Measurements from ENCODE around the gene ZC3H4.
"Not testable (repeated sequence)": the region's sequence is repeated elsewhere in the genome, so short reads cannot be mapped to it uniquely, and the experiment has no call there.

Gene ZC3H4

GRCh38 chr19:47107202-47107952 lies 6.2 kb downstream of the ZC3H4 start:
- DNase-seq, result peak; percentile 46

- no peak for DNase-seq
These were observed 6.8 kb downstream of the ZC3H4 start for GRCh38 chr19:47106821-47107201.

GRCh38 chr19:47105874-47106273 lies 7.7 kb downstream of the ZC3H4 start:
- DNase-seq, result no peak

GRCh38 chr19:47104680-47105079 lies 8.9 kb downstream of the ZC3H4 start:
- no peak for DNase-seq

GRCh38 chr19:47102346-47103060 lies 11.1 kb downstream of the ZC3H4 start:
- no peak for DNase-seq

- DNase-seq, result not testable (repeated sequence)
These were observed 12.5 kb downstream of the ZC3H4 start for GRCh38 chr19:47101116-47101515.

- no peak for DNase-seq
These were observed 13.3 kb downstream of the ZC3H4 start for GRCh38 chr19:47100290-47100689.

- DNase-seq, result no peak
These were observed 14.0 kb downstream of the ZC3H4 start for GRCh38 chr19:47099576-47100050.

- DNase-seq, result no peak
These were observed 15.0 kb downstream of the ZC3H4 start for GRCh38 chr19:47098608-47099007.

- no peak for DNase-seq
These were observed 16.0 kb downstream of the ZC3H4 start for GRCh38 chr19:47097396-47098201.

GRCh38 chr19:47096721-47097120 lies 16.9 kb downstream of the ZC3H4 start:
- no peak for DNase-seq

- DNase-seq, result no peak
These were observed 17.4 kb downstream of the ZC3H4 start for GRCh38 chr19:47096100-47096704.

GRCh38 chr19:47095476-47096099 lies 18.0 kb downstream of the ZC3H4 start:
- no peak for DNase-seq

- DNase-seq, result peak; percentile 24
These were observed 18.8 kb downstream of the ZC3H4 start for GRCh38 chr19:47094557-47095475.

- DNase-seq, result no peak
These were observed 19.7 kb downstream of the ZC3H4 start for GRCh38 chr19:47093841-47094240.

GRCh38 chr19:47093254-47093653 lies 20.3 kb downstream of the ZC3H4 start:
- DNase-seq, result no peak

- DNase-seq, result no peak
These were observed 23.7 kb downstream of the ZC3H4 start for GRCh38 chr19:47089767-47090350.

- no peak for DNase-seq
These were observed 27.3 kb downstream of the ZC3H4 start for GRCh38 chr19:47086280-47086679.

GRCh38 chr19:47084879-47085439 lies 28.6 kb downstream of the ZC3H4 start:
- no peak for DNase-seq

GRCh38 chr19:47082493-47082892 lies 31.1 kb downstream of the ZC3H4 start:
- DNase-seq, result no peak

- no peak for DNase-seq
These were observed 32.5 kb downstream of the ZC3H4 start for GRCh38 chr19:47081095-47081494.
